Thymus (tissue), 14 donors: ENCODE data around the gene FCHO1. TPM values are rescaled to one million over a fixed set of nuclear protein-coding genes. Genes with fewer than 3 reads are reported as not detected.

Source experiments
- DNase-seq, 9 donors: peaks; one replicate each; pipeline ENCODE4 v3.0.0-alpha.2; 2013; ENCODE audit warnings: low spot score in 9 of 9, low read depth in 6 of 9, missing footprints in 1 of 9
- H3K27ac ChIP-seq, 2 donors: one replicate each; pipeline ENCODE4 v1.5.1; 2013; ENCODE audit warnings: control low read depth in 1 of 2, low read depth in 1 of 2, low read length in 1 of 2, mild to moderate bottlenecking in 1 of 2, moderate library complexity in 1 of 2
- H3K27me3 ChIP-seq, 2 donors: one replicate each; pipeline ENCODE4 v1.5.1; 2013; ENCODE audit warnings: low read length in 1 of 2; ENCODE audit not compliant: control insufficient read depth in 2 of 2, insufficient read depth in 1 of 2
- H3K36me3 ChIP-seq, 2 donors: one replicate each; pipeline ENCODE4 v1.5.1; 2013; ENCODE audit warnings: low read length in 1 of 2, mild to moderate bottlenecking in 1 of 2, moderate library complexity in 1 of 2; ENCODE audit not compliant: control insufficient read depth in 2 of 2, insufficient read depth in 2 of 2
- H3K4me1 ChIP-seq, 2 donors: one replicate each; pipeline ENCODE4 v1.5.1; 2013; ENCODE audit warnings: low read length in 2 of 2; ENCODE audit not compliant: control insufficient read depth in 2 of 2, insufficient read depth in 2 of 2
- H3K4me3 ChIP-seq, 2 donors: one replicate each; pipeline ENCODE4 v1.5.1; 2013; ENCODE audit warnings: low read length in 2 of 2, control low read depth in 1 of 2, mild to moderate bottlenecking in 1 of 2
- H3K9me3 ChIP-seq, 2 donors: one replicate each; pipeline ENCODE4 v1.5.1; 2013; ENCODE audit warnings: low read length in 1 of 2, mild to moderate bottlenecking in 1 of 2; ENCODE audit not compliant: control insufficient read depth in 2 of 2, insufficient read depth in 1 of 2
- WGBS: extraction: QIAGEN DNeasy Blood & Tissue Kit; methylation state at CpG from one replicate; pipeline ENCODE4 v1.1.7; 2013; 5-methylcytosine and 5-hydroxymethylcytosine counted together
- long read RNA-seq, 10 donors: transcript quantifications; one replicate each; lab custom pipeline, GENCODE V29; 2026
- polyA plus RNA-seq: library from polyadenylated mRNA; stranded (reverse); fragments of 200-250 nt; gene quantifications from one replicate; pipeline ENCODE4 v1.2.3, GENCODE V29; 2013
- total RNA-seq: library from RNA; stranded (reverse); fragments of 120-200 nt; gene quantifications from one replicate; pipeline ENCODE4 v1.2.4, GENCODE V29; 2013
- donor health status: healthy.

The FCHO1 gene
- total RNA-seq, result 16.4 TPM
- polyA plus RNA-seq, result 28.2 TPM
- long read RNA-seq, donor 1, result 0 reads
- long read RNA-seq, donor 2, partial matches to known transcripts, result 11 of 12 reads
- long read RNA-seq, donor 2, other reads (novel, unspliced or antisense), result 0 of 12 reads
- long read RNA-seq, donor 3, result 0 reads
- long read RNA-seq, donor 4, partial matches to known transcripts, result 0 of 1 reads
- long read RNA-seq, donor 4, other reads (novel, unspliced or antisense), result 0 of 1 reads
- long read RNA-seq, donor 5, partial matches to known transcripts, result 5 of 13 reads
- long read RNA-seq, donor 5, other reads (novel, unspliced or antisense), result 7 of 13 reads
- long read RNA-seq, donor 6, result 0 reads
- long read RNA-seq, donor 7, result 0 reads
- long read RNA-seq, donor 8, result 0 reads
- long read RNA-seq, donor 9, result 0 reads
- long read RNA-seq, donor 10, result 0 reads

- DNase-seq, result peak; percentile 49 to 93 (median 81)
- Histone ChIP-seq H3K4me1 (peaks cover 31 to 75% of the 10 kb centered on the region in 2 donors), H3K36me3 (peaks cover 0 to 11% of the 10 kb centered on the region in 2 donors), H3K27ac (peak within 1 kb of the TSS; percentile 87 to 90), H3K27me3 (no peaks in the 10 kb centered on the region), H3K4me3 (peak within 1 kb of the TSS; percentile 51 to 64), H3K9me3 (no peaks in the 10 kb centered on the region)
- 17% methylated on average over 28 of the region's 28 CpGs for WGBS
Observed at GRCh38 chr19:17751103-17751911, at the start of gene FCHO1. FCHO1 (plus strand) TSS chr19:17751477; CDS start chr19:17755165, 3,688 bp downstream.

- Histone ChIP-seq H3K36me3 (no peaks in the 10 kb centered on the region), H3K27me3 (peaks cover 0 to 9% of the 10 kb centered on the region in 2 donors), H3K27ac (no peak overlapping the region), H3K4me3 (no peak overlapping the region), H3K9me3 (peaks cover 0 to 4% of the 10 kb centered on the region in 2 donors), H3K4me1 (no peaks in the 10 kb centered on the region)
- DNase-seq, result peak in 4 of 9 donors; percentile 30 to 58 (median 43)
- WGBS, result 65% methylated on average over 11 of the region's 11 CpGs
Observed at GRCh38 chr19:17703824-17704463, 47.3 kb upstream of the FCHO1 start.

GRCh38 chr19:17706750-17707181 lies 44.5 kb upstream of the FCHO1 start:
- DNase-seq, result no peak
- Histone ChIP-seq H3K27me3 (peaks cover 0 to 3% of the 10 kb centered on the region in 2 donors), H3K36me3 (no peaks in the 10 kb centered on the region), H3K4me1 (no peaks in the 10 kb centered on the region), H3K4me3 (no peak overlapping the region), H3K27ac (no peak overlapping the region), H3K9me3 (peaks cover 0 to 4% of the 10 kb centered on the region in 2 donors)
- 76% methylated on average over 17 of the region's 17 CpGs for WGBS

- no peak for DNase-seq
- 94% methylated on average over 6 of the region's 6 CpGs for WGBS
- Histone ChIP-seq H3K9me3 (peaks cover 0 to under 1% of the 10 kb centered on the region in 2 donors), H3K36me3 (no peaks in the 10 kb centered on the region), H3K4me3 (no peak overlapping the region), H3K27me3 (peaks cover 0 to 1% of the 10 kb centered on the region in 2 donors), H3K27ac (no peak overlapping the region), H3K4me1 (no peaks in the 10 kb centered on the region)
Observed at GRCh38 chr19:17711851-17712250, 39.4 kb upstream of the FCHO1 start.

GRCh38 chr19:17716309-17716929 lies 34.9 kb upstream of the FCHO1 start:
- H3K27ac ChIP-seq, result no peak overlapping the region
- H3K4me1 ChIP-seq, result peaks cover 17 to 23% of the 10 kb centered on the region in 2 donors
- no peak for DNase-seq

GRCh38 chr19:17718550-17718946 lies 32.7 kb upstream of the FCHO1 start:
- peaks cover 4 to 7% of the 10 kb centered on the region in 2 donors for H3K36me3 ChIP-seq
- 97% methylated on average over 4 of the region's 4 CpGs for WGBS
- DNase-seq, result peak in 1 of 9 donors; percentile 5
- H3K9me3 ChIP-seq, result no peaks in the 10 kb centered on the region
- no peaks in the 10 kb centered on the region for H3K27me3 ChIP-seq
- peaks cover 20 to 24% of the 10 kb centered on the region in 2 donors for H3K4me1 ChIP-seq
- H3K4me3 ChIP-seq, result no peak overlapping the region
- H3K27ac ChIP-seq, result no peak overlapping the region

More at GRCh38 chr19:17716309-17716929, 34.9 kb upstream of the FCHO1 start:
- H3K36me3 ChIP-seq, result no peaks in the 10 kb centered on the region
- H3K4me3 ChIP-seq, result no peak overlapping the region
- no peaks in the 10 kb centered on the region for H3K9me3 ChIP-seq
- whole genome bisulfite sequencing, result 83% methylated on average over 4 of the region's 4 CpGs
- H3K27me3 ChIP-seq, result no peaks in the 10 kb centered on the region

- WGBS, result 3% methylated on average over 53 of the region's 53 CpGs
- peaks cover 20 to 24% of the 10 kb centered on the region in 2 donors for H3K4me1 ChIP-seq
- H3K9me3 ChIP-seq, result no peaks in the 10 kb centered on the region
- peak within 1 kb of the TSS; percentile 79 to 100 for H3K4me3 ChIP-seq
- DNase-seq, result peak in 7 of 9 donors; percentile 34 to 75 (median 53)
- H3K27me3 ChIP-seq, result no peaks in the 10 kb centered on the region
- H3K27ac ChIP-seq, result peak within 1 kb of the TSS in 1 of 2 donors; percentile 64
- H3K36me3 ChIP-seq, result peaks cover 9 to 13% of the 10 kb centered on the region in 2 donors
Observed at GRCh38 chr19:17718947-17719711, 32.1 kb upstream of the FCHO1 start, which contains the start of gene MAP1S. MAP1S (plus strand) TSS chr19:17719480; CDS start chr19:17719503, 23 bp downstream.
